ENCODE results near the gene DOCK8.
A peak's percentile ranks its signal among the peaks of the same experiment; 100 is the strongest.

DOCK8 gene

GRCh38 chr9:312596-313320 lies 98.1 kb downstream of the DOCK8 start:
- DNase-seq = no peak

- no peak for DNase-seq
Measured at GRCh38 chr9:316382-316965, 101.8 kb downstream of the DOCK8 start.

- no peak for DNase-seq
Measured at GRCh38 chr9:318646-319045, 104.0 kb downstream of the DOCK8 start.

GRCh38 chr9:324971-325370 lies 110.3 kb downstream of the DOCK8 start:
- no peak for DNase-seq

- DNase-seq = no peak
Measured at GRCh38 chr9:326667-327066, 112.0 kb downstream of the DOCK8 start.

- no peak for DNase-seq
Measured at GRCh38 chr9:328453-328852, 113.8 kb downstream of the DOCK8 start.

GRCh38 chr9:331197-331596 lies 116.5 kb downstream of the DOCK8 start:
- DNase-seq = no peak

GRCh38 chr9:335373-335772 lies 120.7 kb downstream of the DOCK8 start:
- no peak for DNase-seq

GRCh38 chr9:336039-336438 lies 121.4 kb downstream of the DOCK8 start:
- no peak for DNase-seq

- no peak for DNase-seq
Measured at GRCh38 chr9:338602-339001, 123.9 kb downstream of the DOCK8 start.

- DNase-seq = no peak
Measured at GRCh38 chr9:341634-342421, 127.2 kb downstream of the DOCK8 start.

GRCh38 chr9:343773-344172 lies 129.1 kb downstream of the DOCK8 start:
- no peak for DNase-seq

- no peak for DNase-seq
Measured at GRCh38 chr9:346111-346571, 131.5 kb downstream of the DOCK8 start.

- peak; percentile 28 for DNase-seq
Measured at GRCh38 chr9:347667-348292, 133.1 kb downstream of the DOCK8 start.

GRCh38 chr9:350384-350783 lies 135.7 kb downstream of the DOCK8 start:
- no peak for DNase-seq

GRCh38 chr9:351916-352315 lies 137.3 kb downstream of the DOCK8 start:
- DNase-seq = no peak

- DNase-seq = no peak
Measured at GRCh38 chr9:353077-353476, 138.4 kb downstream of the DOCK8 start.

GRCh38 chr9:354453-354852 lies 139.8 kb downstream of the DOCK8 start:
- no peak for DNase-seq

GRCh38 chr9:357560-357959 lies 142.9 kb downstream of the DOCK8 start:
- no peak for DNase-seq

GRCh38 chr9:362561-363273 lies 148.1 kb downstream of the DOCK8 start:
- no peak for DNase-seq

GRCh38 chr9:363274-363612 lies 148.6 kb downstream of the DOCK8 start:
- no peak for DNase-seq

- DNase-seq = no peak
Measured at GRCh38 chr9:365436-365835, 150.8 kb downstream of the DOCK8 start.

- no peak for DNase-seq
Measured at GRCh38 chr9:366620-367019, 152.0 kb downstream of the DOCK8 start.

Data from fibroblast of skin of abdomen (primary cell).